HG02981 (cell line): ENCODE measurements around the gene GMPR2.

Experiments
- ATAC-seq: cut with Tn5 transposase; IDR thresholded peaks from one replicate; pipeline ENCODE4 v1.9.1; 2021; ENCODE audit warnings: mild to moderate bottlenecking, moderate library complexity; ENCODE audit not compliant: unreplicated experiment

GMPR2 gene

GRCh38 chr14:24249230-24250021, 16.7 kb downstream of the GMPR2 start:
- ATAC-seq = no peak

DNA sequence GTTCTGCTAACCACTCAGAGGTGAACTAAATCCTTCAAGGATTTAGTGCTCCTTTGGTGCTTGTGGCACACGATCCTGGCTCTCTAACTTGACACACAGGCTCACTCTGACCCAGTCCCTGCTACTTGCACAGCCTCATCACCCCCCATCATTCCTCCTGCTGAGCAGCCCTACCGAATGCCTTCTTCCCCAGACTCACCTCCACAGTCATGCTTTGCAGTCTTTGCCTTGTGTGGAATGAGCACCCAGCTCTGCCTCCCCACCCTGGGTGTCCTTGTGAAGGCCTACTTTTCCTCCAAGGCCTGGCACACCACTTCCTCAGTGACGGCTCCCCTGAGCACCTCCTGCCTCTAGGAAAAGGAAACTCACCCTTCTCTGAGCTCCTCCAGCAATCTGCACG, 17.6 kb downstream of the GMPR2 start:
- no peak for ATAC-seq

DNA sequence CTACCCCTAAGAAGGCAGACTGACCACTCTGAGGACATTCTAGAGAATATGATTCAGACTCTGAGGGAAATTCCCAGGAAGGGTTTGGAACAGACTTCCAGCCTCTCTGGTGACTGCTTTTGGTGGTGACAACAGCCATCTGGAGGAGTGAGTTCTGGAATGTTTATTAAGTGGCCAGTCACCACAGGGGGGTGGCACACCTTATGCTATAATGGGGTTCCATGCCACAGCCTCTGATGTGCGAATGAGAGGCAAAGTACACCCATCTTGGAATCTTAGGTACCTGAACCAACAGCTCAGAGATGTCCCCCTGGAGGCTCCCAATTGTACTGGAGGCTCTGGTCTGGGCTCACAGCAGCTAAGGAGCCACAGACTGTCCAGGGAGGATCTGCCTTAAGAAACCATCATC, 19.2 kb downstream of the GMPR2 start:
- ATAC-seq = no peak

GRCh38 chr14:24252289-24253124, 19.8 kb downstream of the GMPR2 start:
- no peak for ATAC-seq

- no peak for ATAC-seq
Measured at GRCh38 chr14:24253936-24254335, 21.2 kb downstream of the GMPR2 start.

- no peak for ATAC-seq
Measured at GRCh38 chr14:24254630-24255392, 22.1 kb downstream of the GMPR2 start.

- ATAC-seq = no peak
Measured at GRCh38 chr14:24255438-24255837, 22.7 kb downstream of the GMPR2 start.

GRCh38 chr14:24255931-24256711, 23.4 kb downstream of the GMPR2 start:
- no peak for ATAC-seq

- no peak for ATAC-seq
Measured at GRCh38 chr14:24256960-24257359, 24.2 kb downstream of the GMPR2 start.

DNA sequence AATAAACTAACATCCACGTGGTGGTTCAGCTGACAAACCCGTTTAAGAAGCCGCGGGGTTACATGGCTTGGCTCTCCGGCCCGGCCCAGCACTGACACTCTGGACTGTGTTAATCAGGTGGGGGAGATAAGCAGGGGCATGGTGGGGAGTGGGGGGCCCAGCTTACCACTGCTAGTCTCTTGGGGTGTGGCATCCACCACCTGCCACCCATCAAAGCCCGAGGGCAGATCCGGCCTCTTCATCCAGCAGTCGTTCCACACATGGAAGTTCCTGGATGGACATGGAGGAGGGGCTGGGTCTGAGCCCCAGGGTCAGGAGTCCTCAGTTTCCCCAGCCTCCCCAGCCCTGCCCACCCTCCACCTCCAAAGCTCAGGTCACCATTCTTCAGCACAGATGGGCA, 25.4 kb downstream of the GMPR2 start:
- ATAC-seq = no peak

- no peak for ATAC-seq
Measured at GRCh38 chr14:24258548-24259265, 26.0 kb downstream of the GMPR2 start.

- no peak for ATAC-seq
Measured at GRCh38 chr14:24259282-24260025, 26.7 kb downstream of the GMPR2 start.

GRCh38 chr14:24260026-24260779, 27.5 kb downstream of the GMPR2 start:
- ATAC-seq = no peak

DNA sequence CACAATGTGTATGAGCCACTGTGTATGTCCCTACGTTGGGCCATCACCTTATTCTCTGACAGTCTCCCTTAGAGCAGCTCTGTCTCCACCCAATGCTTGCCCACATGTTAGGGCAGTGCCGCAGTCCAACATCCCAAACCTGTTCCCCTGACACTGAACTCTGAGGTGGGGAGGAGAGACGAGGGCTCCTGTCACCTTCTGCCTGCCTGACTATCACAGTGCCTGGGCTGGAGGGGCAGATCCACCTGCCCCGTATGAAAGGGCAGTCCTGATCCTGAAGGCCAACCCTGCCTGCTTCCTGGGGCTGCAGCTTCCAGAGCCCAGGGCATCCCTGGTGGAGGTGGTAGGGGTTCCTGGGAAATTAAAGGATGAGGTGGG, 28.0 kb downstream of the GMPR2 start:
- ATAC-seq = no peak

DNA sequence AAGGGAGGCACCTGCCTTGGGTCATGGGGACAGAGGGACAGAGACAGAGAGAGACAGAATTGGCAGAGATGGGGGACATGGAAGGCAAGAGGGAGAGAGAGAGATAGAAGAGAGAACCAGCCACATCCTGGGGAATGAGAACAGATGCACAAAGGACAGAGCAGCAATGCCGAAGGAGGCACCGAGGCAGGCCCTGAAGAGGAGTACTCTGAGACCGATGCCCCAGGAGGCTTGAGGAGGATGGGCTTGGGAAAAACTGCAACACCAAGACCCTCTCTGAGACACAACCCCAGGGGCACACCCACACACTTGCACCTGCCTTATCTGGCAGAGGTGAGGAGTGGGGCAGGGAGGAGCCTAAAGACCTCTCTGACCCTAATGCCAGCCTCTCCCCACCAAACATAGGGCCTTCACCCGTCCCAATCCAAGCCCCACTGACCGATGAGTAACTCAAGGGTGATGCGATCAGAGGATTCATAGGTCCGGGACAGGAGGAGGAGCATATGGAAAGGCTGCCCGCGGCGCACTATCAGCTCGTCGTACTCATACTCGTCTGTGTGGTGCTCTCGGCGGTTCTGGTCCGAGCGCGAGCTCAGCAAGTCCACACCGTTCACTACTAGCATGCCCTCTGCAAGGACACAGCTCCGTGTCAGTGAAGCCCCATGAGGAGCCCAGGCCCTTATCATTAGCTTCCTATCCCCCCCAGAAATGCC, 28.7 kb downstream of the GMPR2 start:
- ATAC-seq = no peak

GRCh38 chr14:24261969-24262327, 29.2 kb downstream of the GMPR2 start:
- ATAC-seq = no peak

DNA sequence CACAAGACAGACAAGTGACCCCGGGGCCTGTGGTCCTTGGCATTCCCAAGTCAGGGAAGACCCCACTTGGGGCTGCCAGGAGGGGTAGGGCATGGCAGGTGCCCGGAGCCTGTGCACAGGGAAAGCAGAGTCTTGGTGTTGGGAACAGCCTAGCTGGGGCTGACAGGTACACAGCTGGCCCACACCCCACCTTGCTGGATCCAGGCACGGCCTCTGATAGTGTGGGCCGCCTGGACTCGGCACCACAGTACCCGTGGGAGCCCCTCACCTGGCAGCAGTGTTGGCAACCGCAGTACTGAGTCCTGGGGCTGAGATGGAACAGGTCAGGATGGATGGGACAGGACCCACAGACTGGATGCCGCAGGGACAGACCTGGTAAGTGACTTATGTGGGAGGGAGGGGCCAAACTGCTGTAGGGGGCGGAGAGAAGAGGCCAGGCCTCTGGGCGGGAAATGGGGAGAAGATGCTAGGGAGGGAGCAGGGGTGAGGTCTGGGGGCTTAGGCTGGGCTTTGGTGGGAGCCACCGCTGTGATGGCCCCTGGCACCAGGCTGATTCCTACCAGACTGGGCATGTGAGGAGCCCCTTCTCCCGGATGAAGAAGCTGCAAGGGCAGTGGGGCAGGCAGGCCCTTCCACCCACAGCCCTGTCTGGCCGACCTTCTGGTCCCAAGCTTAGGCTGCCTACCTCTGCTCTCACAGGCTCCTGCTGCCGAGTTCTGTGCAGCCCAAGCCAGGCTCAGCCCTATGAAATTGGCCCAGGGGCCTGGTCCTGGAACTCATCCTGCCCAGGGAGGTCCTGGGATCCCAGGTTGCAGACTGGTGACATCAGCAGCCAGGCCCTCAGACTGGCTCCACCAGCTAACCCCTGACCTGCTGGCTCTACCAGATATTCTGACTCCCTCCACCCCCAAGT, 30.3 kb downstream of the GMPR2 start, which contains the start of gene TGM1:
Gene TGM1 (minus strand): TSS at position 357 of the 913 bp plus-strand sequence. CDS start 825 bp downstream, outside the sequence.
- no peak for ATAC-seq
